NT2/D1 (cell line): Measurements from ENCODE around the gene SRPK1.

Experiments used
- DNase-seq: peaks from one replicate; pipeline ENCODE4 v3.0.0-alpha.2; 2011; ENCODE audit warnings: low read depth, low spot score
- H3K27me3 ChIP-seq: 2 replicates; pipeline ENCODE4 v1.6.0; 2011; ENCODE audit warnings: mild to moderate bottlenecking; ENCODE audit not compliant: insufficient read length, insufficient read depth
- H3K36me3 ChIP-seq: 2 replicates; pipeline ENCODE4 v1.6.1; 2011; ENCODE audit warnings: mild to moderate bottlenecking, low read length, mixed read lengths; ENCODE audit not compliant: insufficient read depth, insufficient read length
- H3K4me1 ChIP-seq: 2 replicates; pipeline ENCODE4 v1.5.1; 2011; ENCODE audit not compliant: insufficient read depth, insufficient read length
- H3K4me3 ChIP-seq: 2 replicates; pipeline ENCODE4 v1.5.1; 2011; ENCODE audit warnings: low read depth; ENCODE audit not compliant: insufficient read length
- H3K9ac ChIP-seq: 2 replicates; pipeline ENCODE4 v1.6.0; 2011; ENCODE audit warnings: low read depth; ENCODE audit not compliant: insufficient read length
- H3K9me3 ChIP-seq: 2 replicates; pipeline ENCODE4 v1.5.1; 2011; ENCODE audit warnings: mild to moderate bottlenecking, low read length; ENCODE audit not compliant: insufficient read depth
- SUZ12 ChIP-seq: IDR thresholded peaks from 2 replicates; pipeline ENCODE4 v1.6.1; 2011; ENCODE audit not compliant: insufficient read length, insufficient read depth; ENCODE audit errors: extremely low read depth
- YY1 ChIP-seq: IDR thresholded peaks from 2 replicates; pipeline ENCODE4 v1.6.1; 2011; ENCODE audit not compliant: insufficient read length, insufficient read depth
- ZNF274 ChIP-seq: IDR thresholded peaks from 2 replicates; pipeline ENCODE4 v1.6.1; 2011; ENCODE audit warnings: mild to moderate bottlenecking, low read depth, low read length

The SRPK1 gene

GRCh38 chr6:35907750-35908149 is 13.1 kb downstream of the SRPK1 start:
- Histone ChIP-seq H3K9me3 (peaks cover 47% of the 10 kb centered on the region), H3K27me3 (no peaks in the 10 kb centered on the region), H3K4me3 (no peak overlapping the region), H3K9ac (no peak overlapping the region), H3K36me3 (peaks cover 70% of the 10 kb centered on the region), H3K4me1 (no peaks in the 10 kb centered on the region)
- DNase-seq = no peak
- TF ChIP-seq YY1 (no peak), ZNF274 (no peak), SUZ12 (no peak)

- Histone ChIP-seq H3K36me3 (peaks cover 57% of the 10 kb centered on the region), H3K9me3 (peaks cover 34% of the 10 kb centered on the region), H3K4me3 (no peak overlapping the region), H3K4me1 (no peaks in the 10 kb centered on the region), H3K9ac (no peak overlapping the region), H3K27me3 (no peaks in the 10 kb centered on the region)
- TF ChIP-seq ZNF274 = no peak
- TF ChIP-seq YY1 = no peak
- TF ChIP-seq SUZ12 = no peak
- DNase-seq = no peak
Measured at GRCh38 chr6:35906499-35906846, 14.4 kb downstream of the SRPK1 start.

- H3K4me1 ChIP-seq = no peaks in the 10 kb centered on the region
- no peaks in the 10 kb centered on the region for H3K27me3 ChIP-seq
- TF ChIP-seq SUZ12 (no peak), YY1 (no peak), ZNF274 (no peak)
- peaks cover 55% of the 10 kb centered on the region for H3K36me3 ChIP-seq
- H3K9me3 ChIP-seq = peaks cover 29% of the 10 kb centered on the region
- H3K4me3 ChIP-seq = no peak overlapping the region
- no peak for DNase-seq
- H3K9ac ChIP-seq = no peak overlapping the region
Measured at GRCh38 chr6:35905841-35906498, 14.9 kb downstream of the SRPK1 start.

- Histone ChIP-seq H3K9me3 (peaks cover 22% of the 10 kb centered on the region), H3K36me3 (peaks cover 53% of the 10 kb centered on the region)
- TF ChIP-seq YY1 (no peak), SUZ12 (no peak), ZNF274 (no peak)
Measured at GRCh38 chr6:35905141-35905785, 15.6 kb downstream of the SRPK1 start.

GRCh38 chr6:35903679-35904078 is 17.2 kb downstream of the SRPK1 start:
- Histone ChIP-seq H3K9me3 (peaks cover 6% of the 10 kb centered on the region; the same call in 1 of the 2 replicates), H3K9ac (no peak overlapping the region), H3K36me3 (peaks cover 43% of the 10 kb centered on the region), H3K4me3 (no peak overlapping the region), H3K27me3 (no peaks in the 10 kb centered on the region), H3K4me1 (no peaks in the 10 kb centered on the region)
- no peak for DNase-seq
- TF ChIP-seq YY1 (no peak), ZNF274 (no peak), SUZ12 (no peak)

More at GRCh38 chr6:35905141-35905785, 15.6 kb downstream of the SRPK1 start:
- Histone ChIP-seq H3K4me1 (no peaks in the 10 kb centered on the region), H3K9ac (no peak overlapping the region), H3K4me3 (no peak overlapping the region), H3K27me3 (no peaks in the 10 kb centered on the region)
- DNase-seq = no peak

- no peaks in the 10 kb centered on the region for H3K4me1 ChIP-seq
- no peaks in the 10 kb centered on the region for H3K9me3 ChIP-seq
- no peak overlapping the region for H3K4me3 ChIP-seq
- TF ChIP-seq YY1 (no peak), ZNF274 (no peak), SUZ12 (no peak)
- H3K27me3 ChIP-seq = no peaks in the 10 kb centered on the region
- H3K36me3 ChIP-seq = peaks cover 27% of the 10 kb centered on the region
- no peak overlapping the region for H3K9ac ChIP-seq
- no peak for DNase-seq
Measured at GRCh38 chr6:35900448-35900847, 20.4 kb downstream of the SRPK1 start.

- no peak for DNase-seq
- H3K4me3 ChIP-seq = no peak overlapping the region
- peaks cover 12% of the 10 kb centered on the region for H3K36me3 ChIP-seq
- TF ChIP-seq ZNF274 (no peak), SUZ12 (no peak), YY1 (no peak)
- no peaks in the 10 kb centered on the region for H3K27me3 ChIP-seq
- no peaks in the 10 kb centered on the region for H3K4me1 ChIP-seq
- no peak overlapping the region for H3K9ac ChIP-seq
- no peaks in the 10 kb centered on the region for H3K9me3 ChIP-seq
Measured at GRCh38 chr6:35898003-35898402, 22.9 kb downstream of the SRPK1 start.
